HepG2 (cell line): ENCODE results near the gene SHISA7. TPM values are rescaled to one million over a fixed set of nuclear protein-coding genes. Genes with fewer than 3 reads are reported as not detected.
A peak's percentile ranks its signal among the peaks of the same experiment; 100 is the strongest.

Experiments
- ATAC-seq: fragments of 200-7000 bp; cut with Tn5 transposase; 3 replicates; pipeline ENCODE4 v1.9.1; 2020; ENCODE audit warnings: mild to moderate bottlenecking, moderate library complexity
- BruUV-seq: library from RNA; stranded (reverse); fragments of 400-500 nt; replicated peaks from 2 replicates; lab custom pipeline; 2021; lab: Mats Ljungman, UMichigan
- CTCF ChIA-PET: fragments of 300-600 bp; formaldehyde crosslinking; extraction: SDS; loops from one replicate; lab custom pipeline; 2021; ENCODE audit warnings: low total read pairs, inconsistent platforms, low intra/inter-chr PET ratio; lab: Yijun Ruan, JAX
- POLR2A ChIA-PET: fragments of 350-600 bp; sonication (Branson Sonifier 250); formaldehyde crosslinking; loops from one replicate; lab custom pipeline; 2020; ENCODE audit warnings: antibody characterized with exemption, inconsistent platforms; lab: Yijun Ruan, JAX
- DNase-seq: peaks from one replicate; pipeline ENCODE4 v3.0.0-alpha.2; 2015; ENCODE audit warnings: low spot score
- FAIRE-seq: peaks from 3 replicates; lab custom pipeline; 2011; peaks lifted over from hg19 to GRCh38; lab: Jason Lieb, UNC
- H2AFZ ChIP-seq: one replicate; pipeline ENCODE4 v1.6.1; 2011; ENCODE audit warnings: low read length, inconsistent platforms
- H3K27ac ChIP-seq: fragments of 300-600 bp; 3 replicates; pipeline ENCODE4 v1.8.0; 2011; ENCODE audit warnings: mixed run types, mild to moderate bottlenecking, mixed read lengths, low read length, inconsistent platforms; ENCODE audit not compliant: insufficient read depth; ENCODE audit errors: extremely low read length
- H3K27me3 ChIP-seq, 2 experiments: fragments of 200-600 bp in 1 of 2; 2 replicates in 1 of 2; 3 replicates in 1 of 2; pipeline versions ENCODE4 v1.6.0 to v1.8.0; 2011; ENCODE audit warnings: low read length in 2 of 2, mild to moderate bottlenecking in 2 of 2, moderate library complexity in 2 of 2, inconsistent platforms in 1 of 2; ENCODE audit not compliant: insufficient read depth in 2 of 2, control insufficient read depth in 1 of 2
- H3K36me3 ChIP-seq, 2 experiments: fragments of 200-600 bp in 1 of 2; replicated peaks in 1 of 2; 2 replicates in 1 of 2; 3 replicates in 1 of 2; pipeline versions ENCODE4 v1.5.1 to v1.8.0; 2011; ENCODE audit warnings: low read length in 2 of 2, inconsistent platforms in 1 of 2; ENCODE audit not compliant: insufficient read depth in 2 of 2, control insufficient read depth in 1 of 2
- H3K4me1 ChIP-seq: 2 replicates; pipeline ENCODE4 v1.5.1; 2012; ENCODE audit warnings: low read length, inconsistent platforms; ENCODE audit not compliant: insufficient read depth
- H3K4me2 ChIP-seq: 2 replicates; pipeline ENCODE4 v1.6.0; 2011; ENCODE audit warnings: low read depth, low read length, inconsistent platforms
- H3K4me3 ChIP-seq, 3 experiments: fragments of 200-600 bp in 1 of 3; sonication (generic), shearing (Covaris generic) in 1 of 3; replicated peaks in 1 of 3; 2 replicates each; pipeline ENCODE4 v1.5.1; 2011 to 2016; ENCODE audit warnings: low read length in 3 of 3, inconsistent platforms in 2 of 3, low read depth in 2 of 3, mild to moderate bottlenecking in 2 of 3, control low read depth in 1 of 3, mixed read lengths in 1 of 3; ENCODE audit not compliant: insufficient read depth in 1 of 3
- H3K79me2 ChIP-seq: one replicate; pipeline ENCODE4 v1.6.1; 2011; ENCODE audit warnings: low read length, inconsistent platforms; ENCODE audit not compliant: insufficient read depth
- H3K9ac ChIP-seq: 2 replicates; pipeline ENCODE4 v1.6.0; 2011; ENCODE audit warnings: mild to moderate bottlenecking, low read depth, low read length, inconsistent platforms; ENCODE audit not compliant: insufficient read depth
- H3K9me3 ChIP-seq: 2 replicates; pipeline ENCODE4 v1.5.1; 2012; ENCODE audit warnings: mild to moderate bottlenecking, low read length
- H4K20me1 ChIP-seq: 2 replicates; pipeline ENCODE4 v1.6.0; 2011; ENCODE audit warnings: inconsistent platforms, mild to moderate bottlenecking, low read length, moderate library complexity; ENCODE audit not compliant: insufficient read depth
- ARID2 ChIP-seq: sonication (generic); formaldehyde crosslinking; IDR thresholded peaks from 2 replicates; pipeline ENCODE4 v1.8.1; 2022; ENCODE audit warnings: mild to moderate bottlenecking, missing genetic modification reagents, borderline replicate concordance
- ATF1 ChIP-seq: IDR thresholded peaks from 2 replicates; pipeline ENCODE4 v1.6.1; 2016; ENCODE audit warnings: mild to moderate bottlenecking, control low read depth
- HDAC1 ChIP-seq: sonication (generic); formaldehyde crosslinking; IDR thresholded peaks from 2 replicates; pipeline ENCODE4 v1.5.1; 2020; ENCODE audit warnings: mild to moderate bottlenecking, missing genetic modification reagents
- KIAA2018 ChIP-seq: sonication (generic); formaldehyde crosslinking; IDR thresholded peaks from 2 replicates; pipeline ENCODE4 v1.5.0; 2020; ENCODE audit warnings: mild to moderate bottlenecking, missing genetic modification reagents, borderline replicate concordance
- KLF16 ChIP-seq, 2 experiments: sonication (generic) in 1 of 2; formaldehyde crosslinking in 1 of 2; IDR thresholded peaks; 2 replicates each; pipeline versions ENCODE4 v1.6.1 to v1.8.0; 2016 to 2023; ENCODE audit warnings: missing genetic modification reagents in 2 of 2, missing compliant biosample characterization in 1 of 2
- RBAK ChIP-seq: sonication (generic); formaldehyde crosslinking; IDR thresholded peaks from 2 replicates; pipeline ENCODE4 v1.5.1; 2020; ENCODE audit warnings: mild to moderate bottlenecking, missing genetic modification reagents
- TBP ChIP-seq: sonication (generic); formaldehyde crosslinking; IDR thresholded peaks from 2 replicates; pipeline ENCODE4 v1.5.0; 2020; ENCODE audit warnings: missing genetic modification reagents
- TSC22D2 ChIP-seq: sonication (generic); formaldehyde crosslinking; IDR thresholded peaks from 2 replicates; pipeline ENCODE4 v1.5.1; 2020; ENCODE audit warnings: missing genetic modification reagents, mild to moderate bottlenecking, borderline replicate concordance
- ZNF256 ChIP-seq: sonication (generic); formaldehyde crosslinking; conservative IDR thresholded peaks from 2 replicates; pipeline ENCODE4 v1.4.0; 2020; ENCODE audit warnings: missing genetic modification reagents
- WGBS: methylation state at CpG from one replicate; pipeline ENCODE4 v1.1.6; 2017; ENCODE audit warnings: low lambda C conversion rate; 5-methylcytosine and 5-hydroxymethylcytosine counted together
- in situ Hi-C: cut with HindIII; loops from 2 replicates; pipeline ENCODE4 v1.10.0; 2017; ENCODE audit warnings: low pct_unique_long_range_greater_than_20kb; ENCODE audit not compliant: extremely low pct_ligation_motif_present
- intact Hi-C: fragments of 100-400 bp; cut with micrococcal nuclease; formaldehyde crosslinking; loops from one replicate; pipeline ENCODE4 v1.10.0; 2022; ENCODE audit not compliant: unreplicated experiment
- polyA plus RNA-seq, 8 experiments: library from polyadenylated mRNA; depleted of rRNA in 3 of 8; stranded (reverse) in 7 of 8; unstranded in 1 of 8; fragments of >200 nt; fragmentation: Illumina TruSeq in 4 of 8; extraction: Trizol in 4 of 8; gene quantifications; 2 replicates each; pipeline versions ENCODE4 v1.2.1 to v1.2.3, GENCODE V29; 2011 to 2016; ENCODE audit warnings: low read depth in 4 of 8, missing spikeins in 1 of 8, mixed read lengths in 1 of 8; ENCODE audit not compliant: insufficient read depth in 1 of 8
- total RNA-seq, 5 experiments: library from RNA; depleted of rRNA; stranded (reverse); fragments of >200 nt; fragmentation: Illumina TruSeq; extraction: Trizol; gene quantifications; 2 replicates each; pipeline ENCODE4 v1.2.3, GENCODE V29; 2016; ENCODE audit warnings: low read depth in 1 of 5
- TF ChIP-seq, protein P1 (sequence below): sonication (generic); formaldehyde crosslinking; IDR thresholded peaks from 2 replicates; pipeline ENCODE4 v1.8.1; 2023; ENCODE audit warnings: mild to moderate bottlenecking, missing genetic modification reagents
- TF ChIP-seq, protein P2 (sequence below): IDR thresholded peaks from 2 replicates; pipeline ENCODE4 v1.6.1; 2016; ENCODE audit warnings: mild to moderate bottlenecking

The SHISA7 gene
- total and polyA plus RNA-seq, 2 of the 13 experiments (the other 11 are each of a cell fraction or from before 2014, with no cell fraction given) = not detected

DNA sequence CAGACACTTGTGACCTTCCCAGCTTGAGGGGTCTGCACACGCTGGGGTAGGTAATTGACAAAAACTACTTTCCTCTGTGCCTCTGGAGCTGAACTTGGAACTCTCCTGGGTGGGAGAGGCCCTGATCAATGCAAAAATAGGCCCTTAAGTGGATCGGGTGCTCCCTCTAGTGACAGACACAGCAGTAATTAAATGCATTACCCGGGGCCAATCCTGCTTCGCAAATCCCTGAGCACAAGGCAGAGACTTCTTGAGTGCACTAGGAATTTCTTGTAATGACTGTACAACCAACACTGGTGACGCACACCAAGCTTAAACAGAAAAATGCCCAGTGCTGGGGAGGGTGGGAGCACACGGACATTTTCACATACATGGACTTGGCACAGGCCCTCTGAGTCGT, 24.9 kb downstream of the SHISA7 start (continued):
- TF ChIP-seq KIAA2018 (CRISPR knock-in tag) = no peak
- TF ChIP-seq TSC22D2 (CRISPR knock-in tag) = peak; percentile 55; the same call in 1 of the 2 replicates

DNA sequence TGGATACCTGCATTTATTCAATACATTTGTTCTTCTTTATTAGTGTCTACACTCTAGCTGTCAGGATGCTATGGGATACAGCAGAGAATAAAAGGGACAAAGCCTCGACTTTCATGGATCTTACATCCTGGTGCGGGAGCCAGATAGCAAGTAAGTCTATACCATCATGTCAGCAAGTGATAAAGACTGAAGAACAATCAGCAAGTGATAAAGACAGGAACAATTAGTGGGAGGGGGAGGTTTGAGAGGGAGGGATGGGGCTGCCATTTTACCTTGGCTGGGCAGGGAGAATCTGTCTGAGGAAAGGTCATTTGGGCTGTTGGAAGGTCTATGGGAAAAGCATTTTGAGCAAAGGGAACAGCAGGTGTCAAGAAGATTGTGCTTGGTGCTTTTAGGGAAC, 32.9 kb downstream of the SHISA7 start:
- no TSS peak for BruUV-seq
- Histone ChIP-seq H2AFZ (no peak overlapping the region), H4K20me1 (no peaks in the 10 kb centered on the region), H3K36me3 (peaks cover 4% of the 10 kb centered on the region in 2 experiments; a peak in 2 of 5 replicates), H3K4me1 (peaks cover 26% of the 10 kb centered on the region), H3K4me2 (no peak overlapping the region), H3K27ac (no peak overlapping the region), H3K4me3 (no peak overlapping the region), H3K9me3 (no peaks in the 10 kb centered on the region), H3K27me3 (peaks cover 0 to 5% of the 10 kb centered on the region in 2 experiments; a peak in 1 of 5 replicates), H3K9ac (no peak overlapping the region), H3K79me2 (peaks cover 16% of the 10 kb centered on the region)
- ATAC-seq (no peak), FAIRE-seq (no peak), DNase-seq (no peak)
- in situ Hi-C loops (no loop called here), intact Hi-C loops (no loop called here)
- 74% methylated on average over 2 of the region's 2 CpGs for WGBS
- ChIA-PET CTCF (no interaction called here), POLR2A (interaction anchor here (1.0 kb wide), 1 partner anchor 130 kb away, joined by 3 read pairs; the partner anchor contains the start of gene HSPBP1)
- TF ChIP-seq ZNF256 = no peak
- TF ChIP-seq ATF1 = no peak
- no peak for TF ChIP-seq KLF16 (CRISPR knock-in tag; IDR thresholded peaks at IDR 0.05)
- TF ChIP-seq ARID2 (CRISPR knock-in tag) = no peak
- TF ChIP-seq, protein P1, sequence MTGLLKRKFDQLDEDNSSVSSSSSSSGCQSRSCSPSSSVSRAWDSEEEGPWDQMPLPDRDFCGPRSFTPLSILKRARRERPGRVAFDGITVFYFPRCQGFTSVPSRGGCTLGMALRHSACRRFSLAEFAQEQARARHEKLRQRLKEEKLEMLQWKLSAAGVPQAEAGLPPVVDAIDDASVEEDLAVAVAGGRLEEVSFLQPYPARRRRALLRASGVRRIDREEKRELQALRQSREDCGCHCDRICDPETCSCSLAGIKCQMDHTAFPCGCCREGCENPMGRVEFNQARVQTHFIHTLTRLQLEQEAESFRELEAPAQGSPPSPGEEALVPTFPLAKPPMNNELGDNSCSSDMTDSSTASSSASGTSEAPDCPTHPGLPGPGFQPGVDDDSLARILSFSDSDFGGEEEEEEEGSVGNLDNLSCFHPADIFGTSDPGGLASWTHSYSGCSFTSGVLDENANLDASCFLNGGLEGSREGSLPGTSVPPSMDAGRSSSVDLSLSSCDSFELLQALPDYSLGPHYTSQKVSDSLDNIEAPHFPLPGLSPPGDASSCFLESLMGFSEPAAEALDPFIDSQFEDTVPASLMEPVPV (CRISPR knock-in tag) = no peak
- TF ChIP-seq, protein P2, sequence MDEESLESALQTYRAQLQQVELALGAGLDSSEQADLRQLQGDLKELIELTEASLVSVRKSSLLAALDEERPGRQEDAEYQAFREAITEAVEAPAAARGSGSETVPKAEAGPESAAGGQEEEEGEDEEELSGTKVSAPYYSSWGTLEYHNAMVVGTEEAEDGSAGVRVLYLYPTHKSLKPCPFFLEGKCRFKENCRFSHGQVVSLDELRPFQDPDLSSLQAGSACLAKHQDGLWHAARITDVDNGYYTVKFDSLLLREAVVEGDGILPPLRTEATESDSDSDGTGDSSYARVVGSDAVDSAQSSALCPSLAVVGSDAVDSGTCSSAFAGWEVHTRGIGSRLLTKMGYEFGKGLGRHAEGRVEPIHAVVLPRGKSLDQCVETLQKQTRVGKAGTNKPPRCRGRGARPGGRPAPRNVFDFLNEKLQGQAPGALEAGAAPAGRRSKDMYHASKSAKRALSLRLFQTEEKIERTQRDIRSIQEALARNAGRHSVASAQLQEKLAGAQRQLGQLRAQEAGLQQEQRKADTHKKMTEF (CRISPR knock-in tag) = no peak
- TF ChIP-seq TBP = no peak
- TF ChIP-seq HDAC1 (CRISPR knock-in tag) = no peak
- TF ChIP-seq RBAK (CRISPR knock-in tag) = no peak
